Measurements from ENCODE around the gene CRB2.

- TF ChIP-seq POLR2A (IDR thresholded peaks at IDR 0.05) (no peak), CTCF (IDR thresholded peaks at IDR 0.05) (no peak)
These were observed 5.2 kb downstream of the CRB2 start for GRCh38 chr9:123361086-123361730.
